SH-SY5Y (cell line): ENCODE measurements around the gene MVB12A.

Source experiments
- GATA2 ChIP-seq: IDR thresholded peaks from 2 replicates; pipeline ENCODE4 v1.6.1; 2011; ENCODE audit warnings: mild to moderate bottlenecking, low read depth, low read length
- GATA3 ChIP-seq: IDR thresholded peaks from 2 replicates; pipeline ENCODE4 v1.6.1; 2011; ENCODE audit warnings: low read depth, mild to moderate bottlenecking, low read length, moderate library complexity

DNA sequence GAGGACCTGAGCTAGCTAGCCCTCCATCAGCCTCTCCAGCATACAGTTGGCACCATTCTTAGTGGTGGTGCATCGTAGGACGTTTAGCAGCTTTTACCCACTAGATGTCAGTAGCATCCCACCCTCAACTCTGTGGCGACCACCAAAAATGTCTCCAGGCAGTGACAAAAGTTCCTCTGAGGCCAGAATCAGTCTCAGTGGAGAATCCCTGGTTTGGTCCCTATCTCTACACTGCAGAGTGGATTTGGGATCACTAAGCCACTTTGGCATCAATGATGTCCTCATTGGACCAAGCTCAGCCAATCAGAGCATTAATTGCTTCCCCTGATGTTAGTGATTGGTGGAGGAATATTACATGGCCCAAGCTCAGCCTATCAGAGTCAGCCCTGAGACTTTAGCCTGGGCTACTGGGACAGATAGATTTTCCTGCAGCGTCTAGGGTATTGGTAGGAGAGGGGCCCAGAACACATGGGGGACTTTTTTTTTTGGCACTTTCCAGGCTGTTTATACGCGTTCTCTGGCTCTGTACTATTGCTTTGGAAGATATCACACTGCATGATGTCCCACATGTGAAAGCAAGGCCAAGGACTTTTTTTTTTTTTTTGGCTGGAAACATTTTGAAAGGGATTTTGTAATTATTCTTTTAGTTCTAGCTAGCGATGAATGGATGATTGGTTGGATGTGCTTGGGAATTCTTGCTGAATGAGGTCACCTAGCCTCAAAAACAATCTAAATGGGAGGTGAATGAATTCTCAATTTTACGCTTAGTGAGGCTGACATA is 21.6 kb downstream of the MVB12A start:
- TF ChIP-seq GATA3 (no peak), GATA2 (no peak)
